ENCODE measurements around the gene ZNF827.
A peak's percentile ranks its signal among the peaks of the same experiment; 100 is the strongest.

ZNF827 gene

DNA sequence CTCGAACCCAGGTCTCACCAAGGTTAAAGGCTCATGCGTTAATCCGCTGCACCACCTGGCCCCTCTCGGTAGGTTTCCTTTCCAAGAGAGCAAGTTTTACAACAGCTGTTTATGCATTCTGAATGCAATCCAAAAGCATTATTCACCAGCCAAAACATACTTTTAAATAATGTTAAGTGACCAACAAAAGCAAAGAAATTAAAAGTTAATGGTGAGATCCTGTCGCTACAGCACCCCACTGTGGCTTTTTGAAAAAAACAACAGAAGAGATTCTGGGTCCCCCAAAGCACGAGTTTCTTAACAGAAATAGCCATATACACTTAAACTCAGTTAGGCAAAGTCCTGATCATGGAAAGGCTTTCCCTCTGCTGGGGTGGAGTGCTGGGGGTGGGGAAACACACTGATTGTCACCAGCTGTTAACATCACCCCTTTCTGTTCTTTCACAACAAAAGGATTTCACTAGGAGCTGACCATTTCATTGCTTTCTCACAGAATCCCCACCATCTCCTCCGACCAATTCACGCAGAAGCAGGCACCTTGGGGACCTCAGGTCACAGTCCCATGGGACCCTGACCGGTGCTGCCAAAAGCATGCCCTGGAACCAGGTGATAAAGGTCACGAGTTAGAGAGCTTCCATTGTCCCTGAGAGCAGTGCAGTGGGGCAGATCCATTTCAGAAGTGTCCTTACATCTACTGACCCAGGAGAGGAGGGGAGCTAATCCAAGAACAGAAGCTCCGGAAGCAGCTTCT is 51.2 kb downstream of the ZNF827 start:
- DNase-seq, result no peak

DNA sequence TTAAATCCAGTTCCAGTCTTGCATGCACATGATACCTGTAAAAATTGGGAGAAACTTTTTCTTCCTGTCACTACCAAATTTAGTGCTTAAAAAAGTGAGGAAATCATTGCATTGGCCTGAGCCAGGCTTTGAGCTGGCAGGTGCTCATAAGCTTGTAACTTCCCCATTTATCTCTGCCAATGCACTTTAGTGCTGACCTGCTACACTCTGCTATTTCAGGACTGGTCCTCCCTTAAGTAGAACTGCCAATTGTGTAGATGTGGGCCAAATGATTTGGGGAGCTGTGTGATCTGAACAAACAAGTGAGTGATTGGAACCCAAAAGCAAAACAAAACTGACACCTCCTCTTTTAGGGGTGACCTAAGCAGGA is 51.8 kb downstream of the ZNF827 start:
- no peak for DNase-seq

DNA sequence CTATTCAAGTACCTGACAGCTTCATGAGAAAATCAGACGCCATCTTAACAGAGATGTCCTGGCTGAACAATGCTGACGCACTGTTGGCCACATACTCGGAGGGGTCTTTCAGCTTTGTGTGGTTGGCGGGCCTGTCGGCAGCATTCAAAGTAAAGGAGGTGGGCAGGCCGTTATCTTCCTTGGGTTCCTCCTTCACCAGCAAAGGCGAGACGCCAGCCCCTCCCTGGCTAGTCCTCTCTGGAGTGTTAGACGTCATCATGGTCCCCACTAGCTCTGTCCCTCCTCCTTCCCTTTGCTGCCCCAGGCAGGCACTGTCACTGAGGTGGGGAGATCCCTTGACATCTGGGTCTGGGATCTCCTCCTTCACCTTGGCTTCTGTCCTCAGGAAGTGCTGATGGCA is 53.0 kb downstream of the ZNF827 start:
- DNase-seq, result no peak

DNA sequence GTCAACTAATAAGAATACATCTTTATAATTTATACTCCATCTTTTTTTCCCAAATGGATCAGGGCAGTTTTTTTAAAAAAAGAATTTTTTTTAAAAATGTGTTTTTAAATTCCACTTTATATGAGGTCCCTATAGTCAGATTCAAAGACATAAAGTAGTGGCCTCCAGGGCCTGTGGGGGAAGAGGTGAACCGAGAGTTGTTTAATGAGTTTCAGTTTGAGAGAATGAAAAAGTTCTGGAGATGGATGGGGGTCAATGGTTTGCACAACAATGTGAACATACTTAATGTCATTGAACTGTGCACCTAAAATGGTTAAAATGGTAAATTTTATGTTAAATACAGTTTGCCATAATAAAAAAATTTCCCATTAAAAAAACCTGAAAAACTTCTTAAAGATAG is 53.8 kb downstream of the ZNF827 start:
- no peak for DNase-seq

DNA sequence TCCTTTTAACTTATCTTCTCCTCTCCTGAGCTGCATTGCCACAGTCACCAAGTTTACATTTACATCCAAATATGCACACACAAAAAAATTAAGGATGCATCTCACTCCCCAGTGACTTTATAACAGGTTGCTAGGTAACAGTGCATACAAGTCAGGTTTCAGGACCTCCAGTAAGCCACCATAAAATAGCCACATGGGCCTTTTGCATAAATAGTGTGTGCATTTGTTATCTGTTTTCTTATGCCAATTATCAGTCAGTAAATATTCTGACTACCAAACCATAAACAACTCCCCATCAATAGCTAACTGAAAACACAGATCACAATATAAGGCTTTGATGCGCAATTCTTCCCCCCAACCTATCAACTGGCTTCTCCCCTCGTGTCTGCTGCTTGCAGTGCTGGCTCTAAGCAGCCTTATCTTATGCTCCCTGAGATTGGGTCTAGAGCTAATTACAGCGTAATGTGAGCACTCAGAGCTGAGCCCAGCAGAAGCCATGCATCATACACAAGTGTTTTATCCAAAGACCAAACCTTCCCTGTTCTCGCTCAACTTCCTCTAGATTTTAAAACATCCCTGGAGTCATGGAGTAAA is 55.4 kb downstream of the ZNF827 start:
- DNase-seq, result peak; percentile 21

DNA sequence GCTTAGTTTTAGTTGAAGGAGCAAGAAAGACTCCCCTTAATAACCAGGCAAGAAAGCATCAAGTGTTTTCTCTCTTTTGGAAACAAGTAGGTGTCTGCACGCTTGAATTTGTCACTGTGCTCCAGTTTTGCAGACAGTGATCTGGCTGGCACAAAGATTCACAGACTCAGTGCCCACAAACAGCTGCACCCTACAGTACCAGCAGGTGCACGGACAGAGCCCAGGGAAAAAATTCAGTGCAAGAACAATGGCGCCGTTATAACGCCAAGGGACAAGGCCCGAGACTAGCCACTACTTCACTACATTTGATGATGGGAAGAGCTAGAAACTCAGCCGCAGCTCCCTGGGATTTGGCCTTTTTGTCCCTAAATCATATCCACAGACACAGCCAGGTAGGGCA is 56.0 kb downstream of the ZNF827 start:
- peak; percentile 44 for DNase-seq

DNA sequence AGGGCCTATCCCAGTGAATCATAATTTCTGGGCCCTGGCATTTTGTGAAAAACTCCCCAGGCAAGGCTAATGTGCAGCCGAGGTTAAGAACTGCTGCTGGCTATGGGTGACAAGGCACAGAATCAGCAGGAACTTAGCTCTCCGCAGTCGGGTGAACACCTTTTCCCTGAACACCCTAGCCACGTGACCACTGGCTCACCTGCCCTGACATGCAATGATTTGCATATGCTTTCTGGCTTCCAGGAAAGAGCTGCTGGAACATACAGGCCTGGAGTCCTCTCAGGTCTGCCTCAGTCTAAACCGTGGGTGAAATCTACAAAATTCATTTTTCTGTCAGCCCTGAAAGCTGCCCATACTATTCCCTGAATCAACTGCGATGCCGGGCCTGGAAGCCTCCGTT is 56.6 kb downstream of the ZNF827 start:
- peak; percentile 86 for DNase-seq

DNA sequence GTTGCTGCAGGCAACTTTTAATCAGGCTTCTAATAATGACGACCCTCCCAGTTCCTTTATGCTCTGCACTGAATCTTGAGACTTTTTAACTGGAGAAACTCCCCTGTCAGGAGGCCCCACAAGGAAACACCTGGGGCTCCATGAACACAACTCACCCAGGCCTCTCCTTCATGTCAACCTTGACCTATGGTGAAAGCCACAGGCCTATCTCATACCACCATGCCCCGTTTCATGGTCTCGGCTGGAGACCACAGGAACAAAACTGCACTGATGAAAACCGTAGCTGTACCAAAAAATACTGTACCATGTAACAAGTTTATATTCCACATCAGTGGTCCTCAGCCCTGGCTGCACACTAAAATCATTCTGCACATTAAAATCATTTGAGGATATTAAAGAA is 57.0 kb downstream of the ZNF827 start:
- no peak for DNase-seq

DNA sequence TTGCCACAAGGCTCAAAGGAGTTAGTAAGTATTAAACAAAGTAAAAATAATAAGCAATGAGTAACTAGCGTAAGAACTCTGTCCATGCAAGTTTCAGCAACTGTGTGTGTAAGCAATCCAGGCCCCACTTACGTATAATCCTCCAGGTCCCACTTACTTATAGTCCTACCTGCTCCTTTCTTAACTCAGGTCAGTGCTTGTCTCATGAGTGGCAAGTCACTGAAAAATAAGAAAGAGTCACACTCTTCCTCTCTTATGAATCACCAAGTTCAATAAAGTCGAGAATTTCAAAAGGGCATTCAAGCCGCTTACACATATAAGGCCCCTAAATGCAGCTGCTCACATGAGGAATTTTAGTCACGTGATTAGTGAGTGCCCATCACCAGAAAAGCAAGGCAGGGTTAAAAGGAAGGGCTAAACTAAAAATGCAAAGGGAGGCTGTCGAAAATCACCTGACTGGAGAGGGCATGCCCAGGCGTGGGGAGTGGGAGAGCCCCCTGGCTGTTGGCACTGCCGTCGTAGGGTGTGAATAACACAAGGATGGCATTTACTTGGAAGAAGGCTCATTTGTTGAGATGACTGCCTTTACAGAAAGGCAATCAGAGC is 58.2 kb downstream of the ZNF827 start:
- DNase-seq, result no peak

DNA sequence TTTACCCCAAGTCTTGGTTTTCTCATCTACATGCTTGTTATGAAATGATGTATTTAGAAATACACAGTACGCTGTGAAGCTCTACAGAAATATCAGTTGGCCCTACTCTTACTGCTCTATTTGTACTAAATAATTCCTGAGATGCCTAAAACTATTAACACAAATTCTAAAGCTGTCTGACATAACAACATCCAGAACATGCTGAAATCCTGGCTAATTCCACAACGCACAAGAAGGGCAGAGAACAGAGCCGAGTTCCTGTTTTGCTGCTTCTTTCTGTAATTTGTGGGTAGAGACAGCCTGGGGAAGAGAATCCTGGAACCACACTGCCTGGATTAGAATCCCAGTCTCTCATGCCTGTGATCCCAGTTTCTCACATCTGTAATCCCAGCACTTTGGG is 59.0 kb downstream of the ZNF827 start:
- no peak for DNase-seq

DNA sequence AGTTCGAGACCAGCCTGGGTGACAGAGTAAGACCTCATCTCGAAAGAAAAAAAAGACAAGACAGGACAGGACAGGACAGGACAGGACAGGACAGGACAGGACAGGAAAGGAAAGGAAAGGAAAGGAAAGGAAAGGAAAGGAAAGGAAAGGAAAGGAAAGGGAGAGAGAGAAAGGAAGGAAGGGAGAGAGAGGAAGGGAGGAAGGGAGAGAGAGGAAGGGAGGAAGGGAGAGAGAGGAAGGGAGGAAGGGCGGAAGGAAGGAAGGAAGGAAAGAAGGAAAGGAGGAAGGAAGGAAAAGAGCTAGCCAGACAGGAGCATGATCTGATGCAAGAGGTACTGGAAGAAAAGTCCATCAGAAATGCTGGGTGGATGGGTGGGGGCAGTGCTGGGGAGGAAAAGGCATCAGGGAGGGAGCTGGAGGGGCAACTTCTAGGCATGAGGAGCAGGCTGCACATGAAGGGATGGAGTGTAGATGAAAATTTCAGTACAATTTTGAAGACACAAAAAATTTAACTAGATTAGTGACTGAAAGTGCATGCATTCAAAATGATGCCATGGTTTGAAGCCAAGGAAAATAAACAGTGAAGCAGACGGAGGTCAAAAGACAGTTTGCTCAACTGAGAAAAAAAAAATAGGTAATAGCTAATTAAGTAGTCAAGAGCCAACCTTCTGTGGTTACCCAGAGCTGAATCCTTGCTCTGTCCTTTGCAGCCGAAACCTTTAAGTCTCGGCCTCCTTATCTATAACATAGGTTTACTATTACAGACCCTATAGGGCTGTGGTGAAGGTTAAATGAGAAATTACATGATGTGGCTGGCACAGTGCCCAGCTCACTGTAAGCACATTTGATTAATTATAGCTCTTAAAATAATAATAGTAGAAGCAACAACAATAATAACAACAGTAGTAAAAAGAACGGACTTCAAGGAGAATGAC is 59.9 kb downstream of the ZNF827 start:
- peak; percentile 10 for DNase-seq

DNA sequence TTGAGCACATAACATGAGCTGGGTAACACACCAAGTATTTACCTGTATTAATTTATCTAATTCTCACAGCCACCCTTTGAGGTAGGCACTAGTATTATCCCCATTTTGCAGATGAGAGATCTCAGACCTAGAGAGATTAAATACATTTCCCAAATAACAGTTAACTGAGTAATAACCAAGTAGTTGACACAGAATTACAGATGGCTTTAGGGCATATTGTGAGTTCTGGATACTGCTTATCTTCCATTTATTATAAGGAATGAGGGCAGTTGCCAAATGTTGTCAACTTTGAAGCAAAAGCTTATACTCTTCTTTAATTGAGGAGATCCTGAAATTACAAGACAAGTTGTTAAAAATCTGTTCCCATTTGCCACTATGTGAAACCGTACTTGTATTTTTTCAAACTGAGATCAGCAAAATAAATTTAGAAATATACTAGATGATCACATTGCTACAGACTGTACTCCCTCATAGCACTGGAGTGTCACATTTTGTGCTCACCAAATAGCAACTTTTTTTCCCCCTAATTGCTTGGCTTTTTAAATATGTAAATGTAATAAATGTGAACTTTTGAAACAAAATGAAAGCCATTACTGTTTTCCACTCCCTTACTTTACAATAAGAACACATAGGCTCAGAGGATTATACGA is 62.0 kb downstream of the ZNF827 start:
- no peak for DNase-seq

DNA sequence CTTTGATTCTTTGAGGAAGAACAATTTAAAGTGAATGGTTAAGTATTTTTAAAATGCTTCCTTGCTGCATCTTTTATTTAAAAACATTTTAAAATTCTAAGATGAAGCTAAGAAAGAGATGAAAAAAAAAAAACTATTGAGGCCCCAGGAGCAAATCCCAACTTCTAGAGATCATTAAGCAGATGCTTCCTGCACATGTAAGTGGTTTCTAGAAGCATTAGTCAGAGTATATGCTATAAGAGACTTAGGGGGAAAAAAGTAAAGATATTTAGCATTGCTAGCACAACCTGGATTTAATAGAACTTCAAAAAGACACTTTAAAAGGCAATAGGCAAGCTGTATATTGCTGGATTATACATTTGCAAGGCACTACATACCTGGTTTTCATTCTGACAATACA is 64.7 kb downstream of the ZNF827 start:
- DNase-seq, result no peak

DNA sequence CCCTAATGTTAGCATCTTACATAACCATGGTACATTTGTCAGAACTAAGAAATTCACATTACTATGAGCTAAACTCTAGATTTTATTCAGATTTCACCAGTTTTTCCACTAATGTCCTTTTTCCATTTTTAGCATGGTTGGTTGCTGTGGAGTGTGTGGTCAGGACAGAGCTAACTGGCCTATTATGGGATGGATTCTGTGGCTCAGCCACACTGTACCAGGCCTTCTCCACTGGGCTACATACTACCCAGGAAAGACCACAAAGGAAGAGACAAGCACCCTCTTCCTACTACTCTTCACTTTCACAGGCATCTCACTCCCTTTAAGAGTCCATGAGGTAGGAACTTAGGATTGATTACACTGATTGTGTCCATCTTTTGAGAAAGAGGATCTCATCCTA is 67.4 kb downstream of the ZNF827 start:
- DNase-seq, result no peak

DNA sequence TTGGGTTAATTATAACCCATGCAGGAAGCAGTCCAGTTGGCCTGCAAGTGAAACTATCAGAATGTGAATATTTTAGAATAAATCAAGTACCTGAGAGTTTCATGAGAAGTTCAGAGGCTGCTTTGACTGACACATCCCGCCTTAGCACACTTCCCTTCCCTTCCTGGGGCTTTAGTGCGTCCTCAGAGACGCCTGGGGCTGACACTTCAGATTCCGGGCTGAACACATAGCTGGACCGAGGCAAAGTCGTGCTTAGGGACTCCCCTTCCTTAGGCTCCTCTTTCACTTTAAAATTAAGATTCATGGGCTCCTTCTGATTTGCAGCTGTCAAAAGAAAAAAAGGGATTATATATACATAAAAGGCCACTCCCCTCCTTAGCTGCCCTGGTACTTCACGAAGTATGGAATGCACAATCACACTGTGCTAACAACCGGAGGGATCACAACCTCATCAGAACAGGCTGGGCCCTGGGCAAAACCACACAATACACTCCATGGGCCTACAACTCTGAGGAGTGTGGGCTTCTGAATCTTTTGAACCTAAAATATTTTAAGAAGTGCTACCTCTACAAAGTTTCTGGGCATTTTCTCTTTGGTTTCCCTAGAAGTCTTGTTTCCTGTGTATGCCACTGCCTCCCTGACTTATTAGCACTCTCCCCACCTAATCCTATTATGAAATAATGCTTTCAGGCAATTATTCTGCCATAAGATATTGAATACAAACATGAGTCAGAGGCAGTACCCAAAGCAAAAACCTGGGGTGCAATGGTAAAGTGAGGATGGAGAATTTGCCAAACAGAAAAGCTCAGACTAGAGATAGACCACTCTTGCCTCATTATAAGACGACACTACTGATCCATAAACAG is 68.2 kb downstream of the ZNF827 start:
- DNase-seq, result no peak

DNA sequence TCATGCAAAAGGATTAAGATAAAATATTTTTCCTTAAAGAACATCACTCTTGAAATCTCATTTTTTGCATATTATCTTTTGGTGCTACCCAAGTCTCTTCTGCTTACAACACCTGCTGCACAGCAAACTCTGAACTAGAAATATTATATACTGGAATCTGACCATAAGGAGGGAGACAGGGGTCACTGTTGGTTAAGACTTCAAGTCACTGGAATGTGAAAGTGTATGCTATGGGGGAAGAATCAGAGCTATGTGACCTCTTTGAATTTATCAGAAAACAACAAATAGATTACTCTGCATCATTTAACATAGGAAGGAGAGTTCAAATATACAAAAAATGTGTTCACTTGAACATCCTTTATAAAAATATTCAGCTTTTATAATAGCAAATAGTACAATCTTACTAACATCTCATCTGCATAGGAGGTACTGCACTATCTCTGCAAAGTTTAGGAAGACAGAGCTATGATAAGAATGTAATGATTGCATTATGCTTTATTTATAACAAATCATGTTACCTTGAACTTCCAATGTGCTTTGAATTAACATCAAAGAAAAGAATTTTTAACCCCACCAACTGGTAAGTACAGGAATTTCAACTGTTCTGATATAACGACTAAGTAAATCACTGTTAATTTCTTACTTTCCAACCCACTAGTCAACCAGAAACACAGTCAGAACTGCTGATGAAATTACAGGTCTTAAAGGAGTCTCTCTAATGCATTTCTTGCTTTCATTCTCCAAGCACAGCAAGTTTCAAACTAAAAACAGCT is 69.8 kb downstream of the ZNF827 start:
- DNase-seq, result no peak

DNA sequence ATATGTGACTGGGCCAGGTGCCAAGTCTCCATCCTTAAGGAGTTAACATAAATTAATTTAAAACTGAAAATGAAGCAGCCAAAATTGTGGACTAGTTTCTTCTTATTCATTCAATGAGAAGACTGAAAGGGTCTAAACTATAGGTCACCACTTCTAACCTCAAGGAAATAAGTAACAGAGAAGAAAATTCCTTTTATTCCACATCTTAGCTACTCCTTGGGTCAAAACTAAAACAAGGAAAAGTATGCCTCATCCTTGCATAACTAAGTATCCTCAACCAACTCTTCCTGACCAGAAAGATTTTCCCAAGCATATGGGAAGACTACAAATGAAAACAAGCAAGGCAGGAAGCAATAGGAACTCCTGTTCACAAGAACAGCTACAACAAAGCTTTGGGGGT is 71.2 kb downstream of the ZNF827 start:
- no peak for DNase-seq

DNA sequence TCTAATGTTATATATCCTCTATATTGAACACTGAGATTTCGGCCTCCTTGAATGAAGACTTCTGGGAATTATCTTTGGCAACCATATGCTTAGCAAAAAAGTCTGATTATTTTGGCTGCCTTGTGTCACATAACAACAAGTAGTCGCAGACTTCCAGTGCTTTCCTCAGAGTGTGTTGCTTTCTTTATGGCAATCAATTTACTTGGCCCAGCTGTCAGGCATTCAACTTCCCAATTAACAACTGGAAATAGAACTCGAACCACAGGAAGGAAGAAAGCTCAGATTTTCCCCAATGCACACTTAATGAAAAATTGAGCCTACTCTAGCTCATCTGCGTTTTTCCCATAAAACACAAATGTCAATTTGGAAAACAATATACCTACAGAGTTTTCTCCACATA is 71.6 kb downstream of the ZNF827 start:
- no peak for DNase-seq

DNA sequence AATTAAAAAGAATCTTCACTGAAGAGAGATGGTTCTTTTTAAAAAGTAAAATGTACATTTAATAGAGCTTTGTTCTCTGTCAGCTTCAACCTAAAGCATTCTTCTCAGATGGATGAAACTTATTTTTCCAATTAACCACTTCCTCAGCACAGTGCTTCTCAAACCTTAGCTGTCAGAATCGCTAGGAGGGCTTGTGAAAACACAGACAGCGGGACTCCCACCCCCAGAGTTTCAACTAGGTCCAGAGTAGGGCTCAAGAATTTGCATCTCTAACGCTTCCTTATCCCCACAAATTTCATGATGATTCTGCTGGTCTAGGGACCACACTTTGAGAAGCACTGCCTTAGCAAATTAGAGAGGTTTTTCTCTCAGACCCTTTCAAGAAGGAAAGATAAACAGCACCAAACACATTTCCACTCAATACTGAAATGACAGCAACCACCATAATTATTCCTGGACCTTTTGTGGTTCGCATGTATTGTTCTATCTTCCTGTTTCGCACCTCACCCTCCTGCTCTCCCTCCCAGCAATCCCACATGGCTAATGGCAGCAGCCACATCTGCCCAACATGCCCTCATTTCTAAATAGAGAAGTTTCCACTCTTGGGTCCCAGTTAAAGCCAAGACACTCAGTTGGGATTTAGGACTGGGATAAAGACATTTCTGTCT is 73.2 kb downstream of the ZNF827 start:
- no peak for DNase-seq

DNA sequence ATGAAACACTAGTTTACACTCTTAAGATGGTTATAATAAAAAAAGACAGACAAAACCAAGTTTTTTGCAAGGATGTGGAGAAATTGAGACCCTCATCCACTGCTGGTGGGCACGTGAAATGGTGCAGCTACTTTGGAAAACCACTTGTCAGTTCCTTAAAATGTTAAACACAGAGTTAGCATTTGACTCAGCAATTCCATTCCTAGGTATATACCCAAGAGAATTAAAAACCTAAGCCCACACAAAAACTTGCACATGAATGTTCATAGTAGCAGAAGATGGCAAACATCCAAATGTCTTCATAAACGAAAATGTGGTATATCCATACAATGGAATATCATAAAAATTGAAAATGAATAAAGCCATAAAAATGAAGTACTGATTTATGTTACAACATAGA is 75.4 kb downstream of the ZNF827 start:
- DNase-seq, result no peak

Data from NCI-H1105 treated with DMSO at 0.1 percent for 48 hours (cell line).